ENCODE measurements around the gene CREBL2.

- TF ChIP-seq, protein P1, sequence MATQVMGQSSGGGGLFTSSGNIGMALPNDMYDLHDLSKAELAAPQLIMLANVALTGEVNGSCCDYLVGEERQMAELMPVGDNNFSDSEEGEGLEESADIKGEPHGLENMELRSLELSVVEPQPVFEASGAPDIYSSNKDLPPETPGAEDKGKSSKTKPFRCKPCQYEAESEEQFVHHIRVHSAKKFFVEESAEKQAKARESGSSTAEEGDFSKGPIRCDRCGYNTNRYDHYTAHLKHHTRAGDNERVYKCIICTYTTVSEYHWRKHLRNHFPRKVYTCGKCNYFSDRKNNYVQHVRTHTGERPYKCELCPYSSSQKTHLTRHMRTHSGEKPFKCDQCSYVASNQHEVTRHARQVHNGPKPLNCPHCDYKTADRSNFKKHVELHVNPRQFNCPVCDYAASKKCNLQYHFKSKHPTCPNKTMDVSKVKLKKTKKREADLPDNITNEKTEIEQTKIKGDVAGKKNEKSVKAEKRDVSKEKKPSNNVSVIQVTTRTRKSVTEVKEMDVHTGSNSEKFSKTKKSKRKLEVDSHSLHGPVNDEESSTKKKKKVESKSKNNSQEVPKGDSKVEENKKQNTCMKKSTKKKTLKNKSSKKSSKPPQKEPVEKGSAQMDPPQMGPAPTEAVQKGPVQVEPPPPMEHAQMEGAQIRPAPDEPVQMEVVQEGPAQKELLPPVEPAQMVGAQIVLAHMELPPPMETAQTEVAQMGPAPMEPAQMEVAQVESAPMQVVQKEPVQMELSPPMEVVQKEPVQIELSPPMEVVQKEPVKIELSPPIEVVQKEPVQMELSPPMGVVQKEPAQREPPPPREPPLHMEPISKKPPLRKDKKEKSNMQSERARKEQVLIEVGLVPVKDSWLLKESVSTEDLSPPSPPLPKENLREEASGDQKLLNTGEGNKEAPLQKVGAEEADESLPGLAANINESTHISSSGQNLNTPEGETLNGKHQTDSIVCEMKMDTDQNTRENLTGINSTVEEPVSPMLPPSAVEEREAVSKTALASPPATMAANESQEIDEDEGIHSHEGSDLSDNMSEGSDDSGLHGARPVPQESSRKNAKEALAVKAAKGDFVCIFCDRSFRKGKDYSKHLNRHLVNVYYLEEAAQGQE (IDR thresholded peaks at IDR 0.05; ENCODE audit: insufficient read depth in 1 of 2, low read depth in 2 of 2, low read length in 2 of 2), result peak; percentile 93 to 98
- peak; percentile 61; the same call in 1 of the 2 replicates for TF ChIP-seq SIN3A (IDR thresholded peaks at IDR 0.05; ENCODE audit: borderline replicate concordance, insufficient read depth, low read length)
These were observed 72.9 kb downstream of the CREBL2 start for GRCh38 chr12:12684375-12685106.

Data from PFSK-1 (cell line).